Activated CD4-positive, alpha-beta T cell treated with anti-CD3 and anti-CD28 coated beads for 4 hours (primary cell): ENCODE data around the gene COL4A4.
"Not testable (repeated sequence)": the region's sequence is repeated elsewhere in the genome, so short reads cannot be mapped to it uniquely, and the experiment has no call there.

Experiments
- DNase-seq, 2 donors: peaks; one replicate each; pipeline ENCODE4 v3.0.0-alpha.2; 2020

COL4A4 gene

GRCh38 chr2:227106845-227107759, 56.9 kb downstream of the COL4A4 start:
- DNase-seq = peak in 1 of 2 donors; percentile 24

GRCh38 chr2:227103583-227103982, 60.4 kb downstream of the COL4A4 start:
- no peak for DNase-seq

- DNase-seq = no peak
These were observed 64.7 kb downstream of the COL4A4 start for GRCh38 chr2:227099340-227099739.

- no peak for DNase-seq
These were observed 65.9 kb downstream of the COL4A4 start for GRCh38 chr2:227098162-227098515.

- DNase-seq = no peak
These were observed 66.4 kb downstream of the COL4A4 start for GRCh38 chr2:227097495-227098161.

- no peak for DNase-seq
These were observed 68.7 kb downstream of the COL4A4 start for GRCh38 chr2:227095346-227095745.

- no peak for DNase-seq
These were observed 81.7 kb downstream of the COL4A4 start for GRCh38 chr2:227082286-227082685.

GRCh38 chr2:227079726-227080125, 84.3 kb downstream of the COL4A4 start:
- no peak for DNase-seq

GRCh38 chr2:227065065-227065464, 98.9 kb downstream of the COL4A4 start:
- DNase-seq = not testable (repeated sequence)

- no peak for DNase-seq
These were observed 105.1 kb downstream of the COL4A4 start for GRCh38 chr2:227058888-227059399.

GRCh38 chr2:227057743-227058447, 106.1 kb downstream of the COL4A4 start:
- no peak for DNase-seq

- no peak for DNase-seq
These were observed 106.9 kb downstream of the COL4A4 start for GRCh38 chr2:227057060-227057459.

- DNase-seq = no peak
These were observed 110.0 kb downstream of the COL4A4 start for GRCh38 chr2:227054006-227054405.

GRCh38 chr2:227052879-227053278, 111.1 kb downstream of the COL4A4 start:
- DNase-seq = no peak

GRCh38 chr2:227043981-227044380, 120.0 kb downstream of the COL4A4 start:
- no peak for DNase-seq

- DNase-seq = no peak
These were observed 125.3 kb downstream of the COL4A4 start for GRCh38 chr2:227038550-227039189.

- no peak for DNase-seq
These were observed 127.5 kb downstream of the COL4A4 start for GRCh38 chr2:227036527-227036926.

GRCh38 chr2:227035711-227036367, 128.2 kb downstream of the COL4A4 start:
- DNase-seq = no peak

- DNase-seq = no peak
These were observed 130.4 kb downstream of the COL4A4 start for GRCh38 chr2:227033471-227034148.

- DNase-seq = no peak
These were observed 132.6 kb downstream of the COL4A4 start for GRCh38 chr2:227031379-227031778.

GRCh38 chr2:227030789-227031188, 133.2 kb downstream of the COL4A4 start:
- no peak for DNase-seq
